Kidney capillary endothelial cell (primary cell): ENCODE data around the gene TJP3.

Source experiments
- DNase-seq: peaks from one replicate; pipeline ENCODE4 v3.0.0-alpha.2; 2018; ENCODE audit warnings: low spot score

TJP3 gene

GRCh38 chr19:3769494-3769893 is 61.3 kb downstream of the TJP3 start:
- DNase-seq = no peak

GRCh38 chr19:3770136-3770999 is 62.2 kb downstream of the TJP3 start:
- no peak for DNase-seq

- no peak for DNase-seq
Measured at GRCh38 chr19:3771000-3771905, 63.1 kb downstream of the TJP3 start.

GRCh38 chr19:3771906-3772455 is 63.8 kb downstream of the TJP3 start, which contains the start of gene RAX2:
Gene RAX2, minus strand, starts transcription at chr19:3772228. Its CDS starts 486 bp downstream, at chr19:3771742.
- DNase-seq = no peak

GRCh38 chr19:3773814-3774515 is 65.8 kb downstream of the TJP3 start:
- no peak for DNase-seq

GRCh38 chr19:3774621-3775373 is 66.6 kb downstream of the TJP3 start:
- no peak for DNase-seq

GRCh38 chr19:3775374-3775711 is 67.2 kb downstream of the TJP3 start:
- no peak for DNase-seq

- no peak for DNase-seq
Measured at GRCh38 chr19:3775831-3776230, 67.6 kb downstream of the TJP3 start.

- no peak for DNase-seq
Measured at GRCh38 chr19:3776479-3777040, 68.4 kb downstream of the TJP3 start.

- no peak for DNase-seq
Measured at GRCh38 chr19:3778104-3778867, 70.1 kb downstream of the TJP3 start.

GRCh38 chr19:3778899-3779723 is 70.9 kb downstream of the TJP3 start:
- DNase-seq = no peak

- no peak for DNase-seq
Measured at GRCh38 chr19:3780786-3781304, 72.7 kb downstream of the TJP3 start.

- DNase-seq = no peak
Measured at GRCh38 chr19:3781603-3782002, 73.4 kb downstream of the TJP3 start.

GRCh38 chr19:3782330-3782729 is 74.1 kb downstream of the TJP3 start:
- no peak for DNase-seq

GRCh38 chr19:3782903-3783302 is 74.7 kb downstream of the TJP3 start:
- no peak for DNase-seq

GRCh38 chr19:3783660-3784584 is 75.7 kb downstream of the TJP3 start:
- no peak for DNase-seq

GRCh38 chr19:3784607-3785450 is 76.6 kb downstream of the TJP3 start:
- DNase-seq = peak; percentile 18
